WI38 (cell line): Measurements from ENCODE around the gene CCT2.

ENCODE experiments used
- H3K4me3 ChIP-seq: 2 replicates; pipeline ENCODE4 v1.5.1; 2011; ENCODE audit warnings: low read depth, mild to moderate bottlenecking, control low read depth, low read length
- TF ChIP-seq, protein P1 (sequence below): IDR thresholded peaks from 2 replicates; pipeline ENCODE4 v1.5.1; 2012; ENCODE audit warnings: low read depth, mild to moderate bottlenecking, control low read depth, low read length

The CCT2 gene

DNA sequence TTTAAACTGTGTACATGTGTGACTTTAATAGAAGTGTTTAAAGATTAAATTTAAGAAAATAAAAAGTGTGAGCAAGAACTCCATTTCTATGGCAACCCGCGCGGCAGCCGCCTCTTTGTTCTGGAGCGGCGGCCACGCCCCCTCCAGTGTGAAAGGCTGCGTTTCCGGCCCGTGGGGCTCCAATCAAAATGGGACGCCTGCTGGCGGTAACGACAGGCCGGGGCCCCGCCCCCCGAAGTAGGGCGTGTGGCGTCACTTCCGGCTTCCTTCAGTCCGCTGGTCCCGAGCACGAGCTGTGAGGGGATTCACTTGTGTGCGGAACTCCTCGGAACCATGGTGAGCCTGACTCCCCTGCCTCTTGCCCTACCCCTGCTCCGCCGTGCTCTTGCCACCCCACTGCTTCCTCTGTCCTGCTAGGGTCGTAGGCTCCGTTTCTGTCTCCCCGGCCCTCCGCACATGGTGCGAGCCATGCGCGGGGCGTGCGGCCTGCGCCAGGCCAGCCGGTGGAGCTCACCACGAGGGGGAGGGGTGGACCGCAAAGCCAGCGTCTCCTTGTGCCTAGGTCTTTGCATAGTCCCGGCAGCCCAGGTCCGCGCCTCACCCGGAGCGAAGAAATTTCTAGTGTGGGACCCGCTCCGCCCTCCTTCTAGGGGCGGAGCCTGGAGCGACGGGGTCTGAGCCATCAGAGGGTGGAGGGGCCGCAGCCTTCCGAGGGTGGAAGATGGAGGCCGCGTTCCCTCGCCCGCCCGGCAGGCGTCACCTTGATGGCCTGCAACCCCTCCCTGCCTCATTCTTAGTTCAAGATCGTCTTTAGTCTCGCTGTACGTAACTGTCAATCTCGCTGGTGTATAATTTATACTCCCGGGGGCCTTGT is at the start of gene CCT2:
Gene CCT2, plus strand, starts transcription at position 271 of the 874 bp plus-strand sequence. Its CDS starts 63 bp downstream, at position 334.
- TF ChIP-seq, protein P1, sequence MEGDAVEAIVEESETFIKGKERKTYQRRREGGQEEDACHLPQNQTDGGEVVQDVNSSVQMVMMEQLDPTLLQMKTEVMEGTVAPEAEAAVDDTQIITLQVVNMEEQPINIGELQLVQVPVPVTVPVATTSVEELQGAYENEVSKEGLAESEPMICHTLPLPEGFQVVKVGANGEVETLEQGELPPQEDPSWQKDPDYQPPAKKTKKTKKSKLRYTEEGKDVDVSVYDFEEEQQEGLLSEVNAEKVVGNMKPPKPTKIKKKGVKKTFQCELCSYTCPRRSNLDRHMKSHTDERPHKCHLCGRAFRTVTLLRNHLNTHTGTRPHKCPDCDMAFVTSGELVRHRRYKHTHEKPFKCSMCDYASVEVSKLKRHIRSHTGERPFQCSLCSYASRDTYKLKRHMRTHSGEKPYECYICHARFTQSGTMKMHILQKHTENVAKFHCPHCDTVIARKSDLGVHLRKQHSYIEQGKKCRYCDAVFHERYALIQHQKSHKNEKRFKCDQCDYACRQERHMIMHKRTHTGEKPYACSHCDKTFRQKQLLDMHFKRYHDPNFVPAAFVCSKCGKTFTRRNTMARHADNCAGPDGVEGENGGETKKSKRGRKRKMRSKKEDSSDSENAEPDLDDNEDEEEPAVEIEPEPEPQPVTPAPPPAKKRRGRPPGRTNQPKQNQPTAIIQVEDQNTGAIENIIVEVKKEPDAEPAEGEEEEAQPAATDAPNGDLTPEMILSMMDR = peak; percentile 39; the same call in 1 of the 2 replicates
- peak within 1 kb of the TSS; percentile 100 for H3K4me3 ChIP-seq

DNA sequence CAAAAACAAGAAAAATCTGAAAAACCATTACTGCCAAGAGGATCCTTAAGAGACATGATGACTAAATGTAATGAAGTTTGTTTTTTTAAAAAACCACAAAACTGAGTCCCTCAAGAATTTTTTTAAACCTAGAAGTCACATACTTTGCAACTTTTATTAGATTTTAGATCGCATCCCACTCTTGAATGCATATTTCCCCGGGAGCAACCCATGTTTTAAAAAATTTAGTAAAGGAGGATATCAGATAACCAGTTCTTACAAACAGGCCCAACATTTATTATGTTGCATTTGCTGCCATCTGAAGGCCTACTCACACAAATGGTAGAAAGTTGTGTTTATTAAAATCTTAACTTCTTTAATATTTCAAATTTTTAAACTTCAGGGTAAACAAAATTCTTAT is 44.3 kb upstream of the CCT2 start:
- no peak overlapping the region for H3K4me3 ChIP-seq
- TF ChIP-seq, protein P1 = no peak

DNA sequence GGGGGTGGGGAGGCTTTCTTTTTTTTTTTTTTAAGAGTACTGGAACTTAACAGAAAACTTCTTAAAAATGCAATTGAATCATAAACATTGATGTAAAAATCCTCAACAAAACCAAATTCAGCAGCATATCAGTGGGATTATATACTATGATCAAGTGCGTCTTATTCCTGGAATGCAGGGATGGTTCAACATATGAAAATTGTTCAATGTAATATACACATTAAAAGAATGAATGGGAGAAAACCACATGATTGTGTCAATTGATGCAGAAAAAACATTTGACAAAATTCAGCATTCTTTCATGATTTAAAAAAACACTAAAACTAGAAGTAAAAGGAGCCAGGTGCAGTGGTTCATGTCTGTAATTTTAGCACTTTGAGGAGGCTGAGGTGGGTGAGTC is 41.2 kb upstream of the CCT2 start:
- H3K4me3 ChIP-seq = no peak overlapping the region
- TF ChIP-seq, protein P1 = no peak

DNA sequence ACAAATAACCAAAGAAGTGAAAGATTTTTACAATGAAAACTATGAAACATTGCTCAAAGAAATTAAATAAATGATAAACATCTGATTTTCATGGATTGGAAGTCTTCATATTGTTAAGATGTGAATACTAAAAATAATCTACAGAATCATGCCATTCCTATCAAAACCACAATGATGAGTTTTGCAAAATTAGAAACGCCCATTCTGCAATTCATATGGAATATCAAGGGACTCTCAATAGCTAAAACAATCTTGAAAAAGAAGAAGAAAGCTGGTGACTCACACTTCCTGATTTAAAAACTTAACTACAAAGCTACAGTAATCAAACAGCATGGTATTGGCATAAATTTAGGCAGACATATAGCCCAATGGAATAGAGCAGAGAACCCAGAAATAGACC is 40.2 kb upstream of the CCT2 start:
- TF ChIP-seq, protein P1 = no peak
- no peak overlapping the region for H3K4me3 ChIP-seq

DNA sequence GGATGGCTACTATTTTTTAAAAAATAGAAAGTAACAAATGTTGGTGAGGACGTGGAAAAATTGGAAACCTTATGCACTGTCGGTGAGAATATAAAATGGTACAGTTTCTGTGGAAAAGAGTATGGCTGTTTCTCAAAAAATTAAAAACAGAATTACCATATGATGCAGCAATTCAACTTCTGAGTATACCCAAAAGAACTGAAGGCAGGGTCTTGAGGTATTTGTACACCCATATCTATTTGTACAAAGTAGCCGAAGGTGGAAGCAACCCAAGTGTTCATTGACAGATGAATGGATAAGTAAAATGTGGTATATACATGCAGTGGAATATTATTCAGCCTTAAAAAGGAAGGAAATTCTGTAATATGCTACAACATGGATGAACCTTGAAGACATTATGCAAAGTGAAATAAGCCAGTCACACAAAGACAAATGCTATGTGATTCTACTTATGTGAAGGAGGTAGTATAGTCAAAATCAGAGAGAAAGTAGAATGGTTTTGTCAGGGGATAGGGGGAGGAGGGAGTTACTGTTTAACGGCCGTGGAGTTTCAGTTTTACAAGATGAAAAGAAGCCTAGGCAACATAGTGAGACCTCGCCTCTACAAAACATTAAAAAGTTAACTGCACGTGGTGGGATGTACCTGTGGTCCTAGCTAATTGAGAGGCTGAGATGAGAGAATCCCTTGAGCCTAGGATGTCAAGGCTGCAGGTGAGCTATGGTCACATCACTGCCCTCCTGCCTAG is 38.4 kb upstream of the CCT2 start:
- H3K4me3 ChIP-seq = no peak overlapping the region
- TF ChIP-seq, protein P1 = no peak

DNA sequence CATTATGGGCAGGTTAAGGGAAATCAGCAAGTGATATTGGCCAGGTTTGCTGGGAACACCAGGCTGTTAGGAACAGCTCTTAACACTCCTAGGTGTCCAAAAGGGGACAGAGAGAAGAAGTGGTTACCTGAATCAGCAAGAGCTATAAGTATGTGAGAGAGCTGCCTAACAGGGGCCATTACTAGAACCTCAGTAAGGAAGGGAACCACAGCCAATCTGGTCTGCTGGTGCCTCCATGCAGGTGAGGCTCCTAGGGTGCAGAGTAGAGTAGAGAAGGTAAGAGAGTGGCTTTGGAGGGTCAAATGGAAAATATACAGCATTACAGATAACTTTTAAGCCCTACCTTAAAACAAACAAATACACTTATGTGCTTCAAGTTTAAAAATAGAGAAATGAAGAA is 36.6 kb upstream of the CCT2 start:
- H3K4me3 ChIP-seq = no peak overlapping the region
- TF ChIP-seq, protein P1 = no peak
